ENCODE results near the gene ENTPD8.

DNA sequence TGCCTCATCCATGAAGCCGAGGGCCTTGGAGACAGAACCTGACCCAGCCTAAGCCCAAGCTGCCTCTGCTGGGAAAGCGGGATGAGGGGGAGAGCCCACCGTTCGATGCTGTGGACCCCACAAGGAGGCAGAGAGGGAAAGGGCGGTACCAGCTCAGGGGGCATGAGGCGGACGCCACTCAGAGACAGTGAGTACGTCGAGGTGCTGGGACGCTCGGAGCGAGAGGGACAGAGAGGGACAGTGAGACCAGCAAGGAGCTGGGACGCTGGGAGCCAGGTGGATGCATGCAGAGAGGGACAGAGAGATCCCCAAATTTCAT lies 51.8 kb downstream of the ENTPD8 start:
- TF ChIP-seq, protein P1, sequence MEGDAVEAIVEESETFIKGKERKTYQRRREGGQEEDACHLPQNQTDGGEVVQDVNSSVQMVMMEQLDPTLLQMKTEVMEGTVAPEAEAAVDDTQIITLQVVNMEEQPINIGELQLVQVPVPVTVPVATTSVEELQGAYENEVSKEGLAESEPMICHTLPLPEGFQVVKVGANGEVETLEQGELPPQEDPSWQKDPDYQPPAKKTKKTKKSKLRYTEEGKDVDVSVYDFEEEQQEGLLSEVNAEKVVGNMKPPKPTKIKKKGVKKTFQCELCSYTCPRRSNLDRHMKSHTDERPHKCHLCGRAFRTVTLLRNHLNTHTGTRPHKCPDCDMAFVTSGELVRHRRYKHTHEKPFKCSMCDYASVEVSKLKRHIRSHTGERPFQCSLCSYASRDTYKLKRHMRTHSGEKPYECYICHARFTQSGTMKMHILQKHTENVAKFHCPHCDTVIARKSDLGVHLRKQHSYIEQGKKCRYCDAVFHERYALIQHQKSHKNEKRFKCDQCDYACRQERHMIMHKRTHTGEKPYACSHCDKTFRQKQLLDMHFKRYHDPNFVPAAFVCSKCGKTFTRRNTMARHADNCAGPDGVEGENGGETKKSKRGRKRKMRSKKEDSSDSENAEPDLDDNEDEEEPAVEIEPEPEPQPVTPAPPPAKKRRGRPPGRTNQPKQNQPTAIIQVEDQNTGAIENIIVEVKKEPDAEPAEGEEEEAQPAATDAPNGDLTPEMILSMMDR (IDR thresholded peaks at IDR 0.05) = no peak
- TF ChIP-seq POLR2A (IDR thresholded peaks at IDR 0.05) = no peak

All from lower leg skin (tissue), 3 donors.